Measurements from ENCODE around the gene MBP. TPM values are rescaled to one million over a fixed set of nuclear protein-coding genes. Genes with fewer than 3 reads are reported as not detected.

Gene MBP
- total RNA-seq, 1 experiment from 2014 or later = 0.24 TPM

DNA sequence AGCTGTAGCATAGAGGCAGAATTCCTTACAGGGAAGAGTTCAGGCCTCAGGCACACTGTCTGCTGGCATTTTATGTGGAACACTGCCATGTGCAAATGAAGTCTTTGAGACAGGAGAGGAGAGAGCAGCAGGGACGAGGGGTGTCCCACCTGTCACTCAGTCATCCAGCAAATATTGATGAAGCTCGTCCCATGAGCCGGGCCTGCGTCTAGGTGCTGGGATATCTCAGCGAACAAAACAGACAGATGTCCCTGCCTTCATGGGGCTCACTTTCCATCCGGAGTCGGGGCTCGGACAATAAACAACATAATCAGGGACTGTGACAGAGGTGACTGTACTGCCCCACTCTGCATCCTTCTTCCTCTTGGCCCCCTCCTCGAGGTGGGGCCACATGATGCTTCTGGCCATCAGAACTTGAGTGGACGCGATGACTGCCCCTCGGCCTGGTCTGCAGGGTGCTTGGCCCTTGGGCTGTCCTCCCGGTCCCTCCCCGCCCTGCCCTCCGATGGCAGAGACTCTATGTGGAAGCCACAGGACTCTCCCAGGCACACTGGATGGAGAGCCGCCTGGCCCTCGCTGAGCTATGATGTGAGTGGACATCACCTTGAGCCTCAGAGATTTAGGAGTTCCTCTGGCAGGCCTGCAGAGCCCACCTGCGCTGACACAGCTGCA is 78.8 kb downstream of the MBP start:
- DNase-seq (ENCODE audit: low read depth) = no peak

DNA sequence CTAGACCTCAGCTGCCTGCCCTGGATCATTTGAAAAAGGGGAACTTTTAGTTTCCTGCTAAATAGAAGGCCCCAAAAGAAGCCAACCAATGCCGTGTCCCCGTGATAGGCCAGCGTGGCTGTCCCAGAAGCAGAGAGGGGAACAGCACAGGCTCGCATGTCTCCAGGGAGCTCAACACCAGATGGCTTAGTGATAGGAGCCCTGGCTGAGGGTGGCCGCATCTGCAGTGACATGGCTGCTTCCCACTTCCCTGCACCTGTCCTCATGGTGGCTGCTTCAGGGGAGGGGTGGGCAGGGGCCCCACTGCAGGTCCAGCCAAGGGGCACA is 79.6 kb downstream of the MBP start:
- no peak for DNase-seq (ENCODE audit: low read depth)

DNA sequence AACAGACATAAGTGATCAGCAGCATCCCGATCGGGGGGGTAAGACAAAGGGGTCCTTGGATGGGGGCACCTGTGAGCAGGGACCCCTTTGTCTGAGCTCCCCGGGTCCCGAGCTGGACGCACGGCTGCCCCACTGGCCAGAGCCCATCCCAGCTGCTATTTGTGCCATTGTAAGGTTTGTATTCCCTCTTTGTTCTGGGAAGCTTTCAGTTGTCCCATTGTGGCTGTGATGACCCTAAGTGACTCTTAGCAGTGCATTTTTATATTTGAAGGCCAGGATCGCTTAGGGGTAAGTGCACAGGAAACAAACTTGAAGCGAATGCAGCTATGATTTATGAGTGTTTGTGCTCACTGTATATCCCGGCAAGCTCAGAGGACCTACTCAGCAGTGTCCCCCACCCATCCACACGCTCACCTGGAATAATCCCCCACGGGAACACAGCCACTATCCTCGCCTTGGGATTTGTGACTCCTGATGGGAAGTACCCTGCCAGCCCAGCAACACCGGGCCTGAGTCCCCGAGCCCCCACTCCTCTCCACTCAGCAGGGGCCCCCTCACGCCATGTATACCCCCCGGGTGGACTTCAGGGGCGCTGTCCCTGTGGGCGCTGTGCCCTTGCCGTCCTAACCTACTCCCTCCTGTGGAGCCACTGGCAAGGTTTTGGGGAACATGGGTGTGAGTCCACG is 80.1 kb downstream of the MBP start:
- DNase-seq (ENCODE audit: low read depth) = no peak

DNA sequence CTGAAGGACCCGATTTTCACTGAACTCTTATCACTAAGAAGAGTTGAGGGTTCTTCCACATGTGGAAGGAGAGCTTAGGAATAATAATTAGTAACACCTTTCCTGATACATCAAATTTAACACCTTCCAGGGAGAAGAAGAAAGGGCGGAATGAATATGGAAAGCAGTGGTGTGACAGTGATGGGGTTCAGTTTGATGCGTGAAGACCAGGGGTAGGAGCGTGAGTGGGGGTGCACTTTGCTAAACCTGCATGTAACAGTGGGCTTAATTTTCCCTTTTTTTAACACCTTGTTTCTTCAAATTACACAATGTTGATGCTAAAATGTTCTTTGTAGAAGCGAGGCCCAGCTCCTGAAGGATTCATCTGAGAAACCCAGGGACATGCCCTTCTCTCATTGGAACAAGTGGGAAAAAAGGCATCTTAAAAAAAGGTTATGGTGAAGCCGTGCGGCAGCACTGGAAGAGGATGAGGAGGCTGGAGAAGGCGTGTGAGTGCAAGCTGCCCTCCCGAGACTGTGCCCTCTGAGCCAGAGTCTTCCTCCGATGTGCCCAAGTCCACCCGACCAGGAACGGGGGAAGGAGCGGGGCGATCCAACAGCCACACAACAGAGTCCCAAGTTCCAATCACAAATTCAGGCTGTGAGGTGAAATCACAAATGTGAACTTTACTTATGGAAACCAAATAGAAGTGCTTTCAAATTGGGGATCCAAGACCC is 80.8 kb downstream of the MBP start:
- no peak for DNase-seq (ENCODE audit: low read depth)

DNA sequence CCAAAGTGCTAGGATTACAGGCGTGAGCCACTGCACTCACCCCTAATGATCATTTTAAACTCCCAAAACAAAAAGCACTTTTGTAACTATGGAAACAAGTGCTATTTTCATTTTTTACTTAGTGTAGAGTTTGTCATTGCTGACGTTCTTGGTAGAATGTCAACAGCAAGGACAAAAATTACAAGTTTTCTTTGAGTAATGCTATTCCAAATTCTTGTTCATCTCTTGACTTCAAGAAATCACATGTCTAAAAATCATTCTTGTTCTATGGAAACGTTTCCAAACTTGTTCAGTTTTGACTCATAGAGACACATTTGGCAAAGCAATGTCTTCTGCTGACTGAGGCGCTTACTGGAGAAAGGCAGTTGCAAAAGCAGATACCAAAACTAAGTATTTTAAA is 82.6 kb downstream of the MBP start:
- DNase-seq (ENCODE audit: low read depth) = no peak

DNA sequence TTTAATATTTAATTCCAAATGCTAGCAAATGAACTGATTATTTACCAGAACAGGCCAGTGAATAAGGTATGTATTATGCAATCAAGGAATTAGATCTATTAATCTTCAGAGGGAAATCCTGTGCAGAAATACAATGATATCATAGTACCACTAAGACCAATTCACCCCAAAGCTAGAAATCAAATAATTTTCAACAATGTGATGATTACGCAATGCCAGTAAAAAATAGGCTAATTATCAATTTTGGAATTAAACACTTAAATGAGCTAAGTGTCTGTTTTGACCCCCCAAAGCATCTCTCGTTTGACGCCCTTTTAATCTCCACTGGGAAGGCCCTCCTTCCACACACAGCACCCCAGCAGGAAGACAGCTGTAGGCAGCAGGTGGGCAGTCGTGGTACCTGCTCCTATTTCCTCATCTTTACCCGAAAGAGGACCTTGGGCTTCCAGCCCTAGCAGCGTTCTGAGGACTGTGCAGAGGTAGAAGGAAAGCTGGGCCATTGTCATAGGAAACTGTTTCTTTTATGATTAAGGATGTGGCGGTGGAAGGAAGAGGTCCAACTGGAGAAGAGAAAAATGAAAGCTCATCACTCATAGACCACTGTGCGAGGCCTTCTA is 84.7 kb downstream of the MBP start:
- no peak for DNase-seq (ENCODE audit: low read depth)

DNA sequence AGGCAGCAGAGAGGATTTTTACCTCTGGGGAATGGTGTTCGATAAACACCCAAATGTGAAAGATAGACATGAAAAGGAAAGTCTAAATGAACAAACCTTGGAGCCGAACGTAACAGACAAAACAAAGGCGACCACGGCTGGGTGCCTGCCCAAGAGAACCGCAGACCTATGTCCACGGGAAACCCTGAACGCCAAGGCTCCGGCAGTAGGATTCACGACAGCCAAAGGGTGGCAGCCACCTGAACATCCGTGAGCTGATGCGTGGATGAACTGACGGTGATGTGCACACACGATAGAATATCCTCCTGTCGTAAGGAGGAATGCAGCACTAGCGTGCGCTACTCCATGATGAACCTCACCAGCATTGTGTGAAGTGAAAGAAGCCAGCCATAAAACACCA is 85.6 kb downstream of the MBP start:
- DNase-seq (ENCODE audit: low read depth) = no peak

DNA sequence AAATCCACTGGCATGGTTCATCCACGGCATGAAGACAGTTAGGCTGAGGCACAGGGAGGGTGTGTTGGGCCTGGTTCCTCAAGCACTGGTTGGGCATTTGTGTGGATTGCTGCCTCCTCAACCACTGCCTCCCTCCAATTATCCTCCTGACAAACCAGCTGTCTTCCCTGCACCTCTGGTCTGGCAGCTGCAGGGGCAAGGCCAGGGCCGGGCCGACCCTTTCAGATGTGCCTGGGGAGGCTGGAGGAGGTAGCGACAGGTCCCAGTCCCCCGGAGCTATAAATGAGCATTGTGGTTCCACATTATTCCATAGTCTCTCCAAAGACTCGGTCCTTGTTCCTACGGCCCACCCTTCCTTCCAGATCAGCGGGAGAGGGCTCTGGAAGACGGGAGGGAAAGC is 86.2 kb downstream of the MBP start:
- DNase-seq (ENCODE audit: low read depth) = no peak

DNA sequence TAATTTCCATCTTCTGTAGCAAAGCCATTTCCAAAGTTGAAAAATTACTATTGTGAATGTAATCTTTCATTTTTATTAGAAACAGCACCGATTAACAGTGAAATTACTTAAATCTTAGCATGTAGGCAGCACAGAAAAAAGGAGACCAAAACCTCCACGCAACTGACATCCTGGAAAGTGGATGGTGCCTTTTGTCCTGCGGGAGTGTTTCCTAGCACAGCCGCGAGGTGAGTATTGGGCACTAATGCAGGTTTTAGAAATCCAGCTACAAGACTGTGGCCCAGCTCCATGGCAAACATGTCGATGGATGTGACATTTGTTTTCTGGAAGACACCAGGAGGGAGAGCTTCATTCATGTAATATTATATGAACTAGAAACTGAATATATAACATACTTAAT is 86.9 kb downstream of the MBP start:
- no peak for DNase-seq (ENCODE audit: low read depth)

DNA sequence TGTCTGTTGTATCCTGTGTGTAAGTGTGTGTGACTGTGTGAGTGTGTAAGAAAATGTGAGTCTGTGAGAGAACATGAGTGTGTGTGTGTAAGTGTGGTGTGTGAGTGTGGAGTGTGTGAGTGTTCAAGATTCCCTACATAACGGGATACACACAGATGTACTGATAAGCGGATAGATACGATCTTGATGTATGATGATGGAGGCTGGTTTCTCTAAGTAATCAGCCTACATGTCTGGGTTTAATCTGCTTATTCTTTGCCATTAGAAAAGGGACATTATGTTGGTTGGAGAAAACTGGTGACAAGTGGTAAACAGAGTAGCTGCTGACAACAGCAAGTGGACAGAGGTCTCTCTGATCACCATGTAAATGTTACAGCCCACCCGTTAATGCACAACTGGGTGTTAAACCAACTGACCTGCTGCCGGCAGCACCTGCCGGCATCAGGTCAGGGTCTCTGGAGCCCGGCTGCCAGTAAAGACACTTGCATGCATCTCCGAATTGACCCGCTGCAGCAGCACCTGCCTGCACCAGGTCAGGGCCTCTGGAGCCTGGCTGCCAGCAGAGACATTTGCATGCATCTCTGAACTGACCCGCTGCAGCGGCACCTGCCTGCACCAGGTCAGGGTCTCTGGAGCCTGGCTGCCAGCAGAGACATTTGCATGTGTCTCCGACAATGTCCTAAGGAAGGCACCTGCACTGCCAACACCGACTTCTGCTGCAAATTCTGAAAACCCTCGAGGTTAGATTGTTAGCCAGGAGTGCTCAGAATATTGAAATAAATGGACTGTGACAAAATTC is 87.5 kb downstream of the MBP start:
- no peak for DNase-seq (ENCODE audit: low read depth)

DNA sequence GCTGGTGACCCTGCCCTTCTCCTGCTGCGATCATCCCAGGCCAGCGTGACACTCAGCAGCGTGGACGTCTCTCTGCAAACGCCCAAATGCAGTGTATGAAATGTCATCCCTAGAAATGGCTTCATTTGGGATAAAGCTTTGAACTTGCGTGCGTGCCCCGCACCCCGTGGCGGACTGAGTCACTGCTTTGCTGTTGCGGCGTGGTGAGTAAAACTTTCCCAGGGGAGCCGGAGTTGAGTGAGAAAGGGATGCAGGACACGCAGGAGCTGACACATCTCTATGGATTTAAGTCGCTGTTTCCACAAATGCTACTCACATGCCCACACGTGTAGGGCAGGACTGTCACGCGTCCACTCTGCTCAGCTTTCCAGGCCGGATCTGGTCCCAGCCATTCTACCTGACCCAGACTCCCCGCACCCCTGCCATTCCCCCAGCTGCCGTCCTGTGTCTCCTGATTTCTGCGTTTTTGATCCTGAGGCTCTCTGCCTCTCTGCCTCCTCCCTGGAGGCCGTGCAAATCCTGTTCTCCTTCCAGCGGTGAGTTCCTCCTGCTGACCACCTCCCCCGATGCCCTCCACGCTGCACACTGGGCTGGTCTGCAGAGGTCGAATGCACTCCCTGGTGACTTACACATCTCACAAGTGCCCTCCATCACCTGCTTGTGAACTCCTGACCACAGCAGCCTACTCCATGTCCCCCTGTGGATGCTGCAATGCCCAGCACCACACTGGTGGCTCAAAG is 88.9 kb downstream of the MBP start:
- no peak for DNase-seq (ENCODE audit: low read depth)

DNA sequence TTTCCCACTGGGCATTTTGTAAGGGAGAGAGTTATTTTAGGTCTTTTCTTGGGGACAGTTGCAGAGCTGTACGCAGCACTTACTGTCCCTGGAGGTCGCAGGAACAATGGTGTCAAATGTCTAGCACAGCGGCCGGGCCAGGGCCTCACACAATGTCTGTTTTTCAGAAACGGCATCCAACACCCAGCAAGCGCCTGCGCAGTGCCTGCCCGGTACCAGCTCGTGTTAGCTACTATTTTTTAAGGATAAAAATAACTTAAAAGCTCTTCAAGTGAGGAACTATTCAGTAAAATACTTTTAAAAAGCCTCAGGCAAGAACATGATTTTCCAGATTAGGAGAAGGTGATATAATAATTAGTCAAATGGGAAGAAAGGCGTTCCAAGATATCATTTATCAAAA is 90.0 kb downstream of the MBP start:
- no peak for DNase-seq (ENCODE audit: low read depth)

DNA sequence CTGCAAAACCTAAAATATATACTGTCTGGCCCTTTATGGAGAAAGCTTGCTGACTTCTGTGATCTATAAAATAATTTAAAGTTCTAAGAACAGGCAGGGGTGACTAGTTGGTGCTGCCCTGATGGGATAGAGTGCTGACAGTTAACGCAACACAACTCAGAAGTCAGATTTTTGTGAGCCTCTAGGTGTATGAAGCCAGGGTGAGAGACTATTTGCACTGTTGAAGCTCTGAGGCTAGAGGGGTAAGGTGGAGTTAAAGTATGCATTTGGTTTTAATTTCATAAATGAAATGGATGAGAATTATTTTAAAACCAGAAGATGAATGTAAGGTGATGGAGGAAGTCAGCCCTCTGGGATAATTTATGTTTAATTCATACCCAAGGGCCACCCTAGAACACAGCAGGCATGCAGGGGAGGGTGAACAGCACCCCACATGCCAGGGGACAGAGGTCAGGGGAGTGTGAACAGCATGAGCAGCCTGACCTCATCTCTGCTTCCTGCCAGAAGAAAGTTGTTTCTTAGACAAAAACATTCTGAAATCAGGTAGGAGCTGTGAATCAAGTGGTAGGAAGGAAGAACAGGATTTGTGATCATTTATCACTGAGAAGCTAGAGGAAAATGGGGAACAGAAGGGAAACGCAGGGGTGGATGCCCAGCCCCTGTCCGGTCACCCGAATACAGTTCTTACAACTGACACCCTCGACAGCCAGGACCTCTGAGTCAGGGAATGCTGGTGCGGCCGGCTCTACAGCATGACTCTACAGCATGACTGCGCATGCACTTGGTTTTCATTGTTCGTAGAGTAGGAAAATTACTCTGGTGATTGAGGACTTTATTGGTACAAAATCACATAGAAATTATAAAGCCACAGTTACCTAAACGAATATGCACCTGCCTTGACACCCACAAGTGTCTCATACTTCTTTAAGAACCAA is 93.1 kb downstream of the MBP start:
- peak; percentile 52 for DNase-seq (ENCODE audit: low read depth)

DNA sequence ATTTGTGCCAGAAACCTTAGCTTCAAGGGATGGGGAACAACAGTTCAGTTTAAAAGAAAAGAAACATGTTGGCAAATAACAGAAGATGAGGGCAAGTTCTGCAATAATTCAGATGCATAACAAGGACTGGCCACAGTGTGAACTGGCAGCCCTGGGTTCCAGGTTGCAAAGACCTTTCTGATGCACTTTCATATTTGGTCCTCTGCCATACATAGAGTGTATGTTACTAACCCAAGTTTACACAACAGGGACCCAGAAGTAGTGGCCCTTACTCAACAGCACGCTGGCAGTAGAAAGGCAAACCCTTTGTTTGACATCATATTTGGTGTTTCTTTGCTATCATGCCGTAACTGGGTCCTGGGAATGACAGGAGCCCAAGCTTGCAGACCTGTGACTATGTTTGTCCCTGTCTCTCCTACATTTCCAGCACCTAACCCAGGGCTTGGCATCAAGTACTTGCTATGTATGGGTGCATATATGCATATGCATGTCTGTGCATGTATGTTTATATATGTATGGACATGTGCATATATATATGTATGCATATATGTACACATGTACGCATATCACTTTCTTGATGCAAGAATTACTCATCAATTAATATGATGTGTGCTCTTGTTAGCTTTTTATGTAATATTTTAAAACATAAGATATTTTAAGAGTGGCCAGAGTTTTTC is 94.3 kb downstream of the MBP start:
- no peak for DNase-seq (ENCODE audit: low read depth)

DNA sequence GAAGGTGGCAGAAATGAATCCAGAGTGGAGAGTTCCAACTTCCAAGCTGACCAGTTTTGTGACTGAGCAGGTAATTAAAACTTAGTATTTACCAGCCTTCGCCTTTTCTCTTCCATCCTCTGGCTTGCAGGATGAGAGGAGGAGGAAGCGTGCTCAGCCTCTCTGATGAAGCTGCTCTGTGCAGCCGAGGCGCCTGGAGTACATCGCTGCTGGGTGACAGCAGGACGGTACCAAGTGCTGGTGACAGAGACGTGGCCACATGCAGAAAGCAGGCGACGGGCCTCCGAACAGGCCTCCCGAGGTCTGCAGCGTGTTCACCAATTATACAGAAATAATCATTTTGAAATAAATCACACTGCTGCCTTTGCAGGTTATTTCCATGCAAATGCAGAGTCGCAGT is 95.0 kb downstream of the MBP start:
- no peak for DNase-seq (ENCODE audit: low read depth)

DNA sequence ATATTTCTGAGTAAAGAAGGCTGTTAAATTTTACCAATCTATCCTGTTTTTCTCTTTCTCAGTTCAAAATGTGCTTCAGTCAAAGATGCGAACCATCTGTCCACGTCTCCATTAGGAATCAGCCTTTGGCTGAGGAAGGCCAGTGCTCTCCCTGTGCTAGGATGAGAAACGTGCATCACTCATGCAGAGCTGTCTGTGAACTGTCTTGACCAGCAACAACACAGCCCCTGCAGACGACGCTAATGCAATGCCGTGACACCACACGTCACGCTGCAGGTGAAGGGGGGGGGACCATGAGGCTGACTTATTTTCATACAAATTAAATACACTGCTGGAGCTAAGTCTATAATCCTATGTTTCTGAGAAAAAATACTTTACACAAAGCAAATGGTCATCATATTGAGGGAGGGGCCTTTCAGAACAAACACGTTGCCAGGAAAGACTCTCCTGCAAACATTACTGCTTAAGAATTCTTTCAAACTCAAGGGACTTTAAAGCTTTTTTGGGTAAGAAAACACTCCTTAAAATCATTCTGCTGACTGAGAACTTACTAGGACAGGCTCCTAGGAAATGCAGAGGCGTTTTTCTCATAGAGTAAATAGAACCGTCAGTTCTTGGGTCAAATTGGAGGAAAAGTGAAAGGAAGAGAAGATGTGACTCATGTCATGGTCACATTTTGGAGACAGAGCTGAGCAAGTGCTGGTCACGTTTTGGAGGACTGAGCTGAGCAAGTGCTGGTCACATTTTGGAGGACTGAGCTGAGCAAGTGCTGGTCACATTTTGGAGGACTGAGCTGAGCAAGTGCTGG is 97.0 kb downstream of the MBP start:
- peak; percentile 62 for DNase-seq (ENCODE audit: low read depth)

DNA sequence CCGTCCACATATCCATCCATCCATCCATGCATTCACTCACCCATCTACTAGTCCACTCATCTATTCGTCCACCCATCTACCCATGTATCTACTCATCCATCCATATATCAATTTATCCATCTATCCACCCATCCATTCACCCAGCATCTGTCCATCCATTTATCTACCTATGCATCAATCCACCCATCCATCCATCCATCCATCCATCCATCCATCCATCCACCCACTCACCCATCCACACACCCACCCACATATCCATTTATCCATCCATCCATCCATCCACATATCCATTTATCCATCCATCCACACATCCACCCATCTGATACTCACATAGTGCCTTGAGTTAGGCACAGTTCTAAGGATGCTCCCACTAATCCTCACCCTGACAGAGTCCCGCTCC is 99.0 kb downstream of the MBP start:
- DNase-seq (ENCODE audit: low read depth) = no peak

DNA sequence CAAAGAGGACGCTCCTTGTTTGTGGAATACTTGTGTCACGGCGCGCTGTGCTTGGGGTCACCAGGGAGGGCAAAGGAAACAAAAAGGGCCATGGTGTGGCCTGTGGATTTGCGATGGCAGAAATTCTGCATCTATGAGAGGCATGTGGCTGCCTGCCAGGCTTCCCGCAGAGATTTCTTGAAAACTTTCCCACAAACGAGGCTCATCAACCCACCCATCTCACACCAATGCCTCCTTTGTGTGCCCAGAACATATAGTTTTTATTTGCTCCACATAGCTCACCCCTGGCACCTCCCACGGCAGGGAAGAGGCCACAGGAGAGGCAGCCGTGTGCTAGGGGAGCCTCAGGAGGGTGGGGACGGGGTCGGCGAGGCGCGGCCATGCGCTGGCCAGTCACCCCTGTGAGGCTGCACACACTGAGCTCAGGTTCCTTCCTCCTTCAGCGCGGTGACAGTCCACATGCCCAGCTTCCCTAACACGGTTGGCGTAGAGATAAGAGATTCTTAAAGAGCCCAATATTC is 100.3 kb downstream of the MBP start:
- DNase-seq (ENCODE audit: low read depth) = peak; percentile 32

Data from HT1080 (cell line).